ENCODE data around the gene MAP2K5.

DNA sequence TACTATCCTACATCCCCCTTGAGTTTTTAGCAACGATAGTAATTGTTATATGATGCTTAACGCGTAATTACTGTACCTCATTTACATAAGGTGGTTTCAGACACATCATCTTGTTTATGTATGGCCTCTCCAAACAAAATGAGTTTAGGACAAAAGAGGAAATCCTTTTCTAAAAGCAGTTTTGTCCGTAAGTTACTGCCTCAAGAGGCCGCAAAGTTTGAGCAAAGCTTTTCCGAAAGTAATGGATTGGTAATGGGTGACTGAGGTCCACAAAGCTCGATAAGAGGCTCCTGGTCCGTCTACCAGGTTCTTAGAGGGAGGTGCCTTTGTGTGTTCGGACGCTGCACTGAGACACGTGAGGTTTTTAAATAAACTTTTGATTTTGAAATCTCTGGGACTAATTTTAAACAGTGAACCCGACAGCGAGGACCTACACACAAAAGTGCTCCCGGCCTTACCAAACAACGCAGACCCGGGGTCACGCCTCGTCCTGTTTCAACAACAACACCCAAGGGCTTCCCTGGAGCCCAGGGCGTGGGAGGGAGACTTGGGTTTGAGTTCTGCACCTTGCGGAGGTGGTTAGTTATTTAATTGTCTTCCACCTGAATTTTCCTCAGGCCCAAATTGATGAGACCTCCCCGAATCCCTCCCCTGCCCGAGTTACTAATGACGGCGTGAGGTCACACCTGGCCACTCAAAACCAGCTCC lies 22.0 kb upstream of the MAP2K5 start:
- no peak for TF ChIP-seq CTCF (IDR thresholded peaks at IDR 0.05)
- TF ChIP-seq POLR2A (IDR thresholded peaks at IDR 0.05) = no peak
- peak; percentile 59 for TF ChIP-seq POLR2AphosphoS5 (IDR thresholded peaks at IDR 0.05)
